Nucleus accumbens (tissue), 56 donors: ENCODE data around the gene ULK4.
"Not testable (repeated sequence)": the region's sequence is repeated elsewhere in the genome, so short reads cannot be mapped to it uniquely, and the experiment has no call there.

ENCODE experiments used
- DNase-seq, 56 donors: peaks; one replicate each; lab custom pipeline; 2025; lab: John Stamatoyannopoulos, UW

The ULK4 gene

DNA sequence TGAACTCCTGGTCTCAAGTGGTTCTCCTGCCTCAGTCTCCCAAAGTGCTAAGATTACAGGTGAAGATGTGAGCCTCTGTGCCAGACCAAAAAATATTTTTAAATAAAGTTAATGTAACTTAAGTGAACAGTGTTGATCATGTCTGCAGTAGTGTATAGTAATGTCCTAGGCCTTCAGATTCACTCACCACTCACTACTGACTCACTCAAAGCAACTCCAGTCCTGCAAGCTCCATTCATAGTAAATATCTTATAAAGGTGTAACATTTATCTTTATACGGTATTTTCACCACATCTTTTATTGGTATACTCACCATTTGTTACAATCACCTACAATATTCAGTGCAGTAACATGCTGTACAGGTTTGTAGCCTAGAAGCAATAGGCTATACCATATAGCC is 264.2 kb downstream of the ULK4 start:
- no peak for DNase-seq

DNA sequence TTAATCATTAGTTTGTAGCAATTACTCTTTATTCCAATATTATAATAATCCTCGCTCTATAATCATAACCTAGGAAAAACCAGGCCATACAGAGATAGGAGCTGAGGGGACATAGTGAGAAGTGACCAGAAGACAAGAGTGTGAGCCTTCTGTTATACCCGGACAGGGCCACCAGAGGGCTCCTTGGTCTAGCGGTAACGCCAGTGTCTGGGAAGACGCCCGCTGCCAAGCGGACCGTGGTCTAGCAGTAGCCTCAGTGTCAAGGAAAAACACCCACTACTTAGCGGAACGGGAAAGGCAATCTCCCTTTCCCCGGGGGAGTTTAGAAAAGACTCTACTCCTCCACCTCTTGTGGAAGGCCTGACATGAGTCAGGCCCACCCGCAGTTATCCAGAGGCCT is 266.1 kb downstream of the ULK4 start:
- not testable (repeated sequence) for DNase-seq

DNA sequence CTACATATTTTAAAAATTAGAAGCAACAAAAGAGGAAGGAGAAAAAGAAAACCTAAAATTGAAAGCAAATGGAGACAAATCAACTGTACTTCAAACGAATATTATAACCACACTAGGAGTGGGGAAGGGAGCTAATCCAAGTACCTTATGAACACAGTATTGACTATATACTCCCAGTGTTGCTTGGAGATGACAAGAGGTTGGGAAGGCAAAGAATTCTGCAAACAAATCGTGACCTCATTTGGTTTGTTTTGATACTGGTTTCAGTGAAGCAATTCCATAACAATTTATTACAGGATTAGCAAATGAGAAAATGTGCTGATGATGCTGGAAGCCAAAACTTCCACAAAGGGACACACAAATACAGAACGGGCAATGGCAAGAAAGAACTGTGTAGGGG is 268.1 kb downstream of the ULK4 start:
- no peak for DNase-seq

DNA sequence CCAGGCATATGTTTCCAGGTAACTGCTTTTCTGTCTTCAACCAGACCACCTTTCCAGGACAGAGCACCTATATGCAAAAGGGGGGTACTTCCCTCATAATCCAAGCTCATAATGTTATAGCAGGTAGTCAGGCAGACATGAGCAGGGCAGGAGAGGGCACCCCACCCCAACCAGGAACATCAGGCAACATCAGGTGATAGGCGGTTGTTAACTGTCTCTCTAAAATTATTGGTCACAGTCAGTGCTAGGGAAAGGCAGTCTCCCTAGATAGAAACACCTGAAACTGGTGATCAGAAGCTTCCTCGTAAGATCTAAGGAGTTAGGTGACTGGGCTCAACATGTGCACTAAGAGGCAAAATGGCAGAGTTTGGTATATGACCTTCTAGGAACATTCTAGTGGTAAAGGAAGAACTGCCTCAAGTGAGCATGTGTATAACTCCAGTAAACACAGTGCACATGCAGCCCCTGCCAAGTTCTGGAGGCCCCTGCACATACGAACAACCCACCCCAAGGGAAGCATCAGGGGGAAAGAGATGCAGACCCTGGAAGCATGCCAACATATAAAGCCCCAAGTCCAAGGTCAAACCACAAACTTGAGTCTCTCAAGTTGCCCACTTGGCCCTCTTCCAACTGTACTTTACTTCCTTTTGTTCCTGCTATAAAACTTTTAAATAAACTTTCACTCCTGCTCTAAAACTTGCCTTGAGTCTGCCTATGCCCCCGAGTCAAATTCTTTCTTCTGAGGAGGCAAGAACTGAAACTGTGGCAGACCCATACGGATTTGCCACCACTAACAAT is 270.9 kb downstream of the ULK4 start:
- no peak for DNase-seq

DNA sequence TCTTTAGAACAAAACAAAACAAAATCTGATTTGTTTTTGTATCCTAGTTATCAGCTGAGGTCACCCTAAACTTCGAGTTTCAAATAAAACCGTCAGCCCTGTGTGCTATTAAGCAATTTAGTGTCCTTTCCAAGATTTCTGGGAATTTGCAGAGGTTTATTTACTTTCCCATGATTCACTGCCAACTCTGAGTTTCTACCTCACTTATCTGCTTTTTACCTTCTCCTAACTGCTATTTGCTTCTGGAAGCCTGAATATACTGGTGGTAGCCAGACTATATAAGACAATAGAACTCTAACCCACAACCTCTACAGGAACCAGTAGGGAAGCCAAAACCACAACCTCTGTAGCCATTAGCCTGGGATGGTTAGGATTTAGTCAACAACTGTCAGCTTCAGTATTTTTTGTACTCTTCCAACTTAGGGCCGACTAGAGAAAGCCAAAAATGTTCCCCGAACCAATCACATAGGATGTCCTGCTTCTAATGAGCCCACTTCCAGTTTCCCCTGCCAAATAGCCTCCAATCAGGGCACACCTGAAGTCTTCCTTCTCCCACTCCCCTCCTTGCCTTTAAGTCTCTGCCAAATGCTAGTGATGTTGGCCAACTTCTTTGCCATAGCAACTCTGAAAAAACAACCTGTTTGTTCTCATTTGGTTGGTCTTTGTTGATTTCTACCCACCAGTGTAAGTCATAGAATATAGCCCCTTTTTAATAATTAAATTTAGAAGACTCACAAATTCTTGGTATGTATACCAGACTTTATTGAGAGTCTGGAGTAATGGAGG is 273.1 kb downstream of the ULK4 start:
- no peak for DNase-seq

DNA sequence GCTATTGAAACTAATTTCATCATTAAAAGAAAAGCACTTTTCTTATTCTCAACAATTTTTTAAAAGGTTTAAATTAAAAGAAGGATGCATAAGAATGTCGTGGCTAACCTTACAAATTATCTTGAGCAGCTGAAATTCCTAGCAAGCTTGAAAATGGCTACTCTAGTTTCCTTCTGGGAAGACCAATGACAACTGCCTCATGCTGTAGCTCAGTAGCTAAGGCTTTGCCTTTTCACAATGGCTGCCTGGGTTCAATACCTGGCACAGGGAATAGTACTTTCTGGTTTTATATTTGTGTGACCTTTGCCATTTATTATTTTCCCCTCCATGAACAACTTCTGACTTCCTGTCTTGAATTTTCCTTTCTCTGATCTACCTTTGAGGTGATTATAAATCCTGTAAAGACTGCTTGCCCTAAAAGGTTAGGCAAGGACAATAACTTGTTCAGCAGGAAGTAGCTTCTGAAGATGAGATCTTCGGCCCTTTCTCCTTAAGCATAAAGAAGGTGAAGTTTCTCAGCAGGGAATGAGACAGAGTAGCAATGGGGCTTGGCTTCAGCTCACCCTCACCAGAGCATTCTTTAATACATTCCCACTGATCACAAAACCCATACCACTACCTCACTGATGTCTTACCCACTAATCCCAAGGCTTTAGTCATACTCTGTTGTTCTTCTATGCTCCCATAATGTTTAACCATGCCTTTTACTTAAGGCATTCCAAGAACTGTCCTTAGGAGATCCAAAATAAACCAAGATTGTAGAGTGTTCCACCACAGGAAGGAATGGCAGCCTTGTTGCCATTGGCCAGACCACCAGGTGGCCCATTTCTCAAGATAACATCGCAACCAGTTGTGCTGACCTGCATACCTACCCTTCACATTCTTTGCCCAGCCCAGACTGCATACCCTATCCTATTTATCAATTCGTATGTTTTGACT is 276.8 kb downstream of the ULK4 start:
- DNase-seq: no peak

DNA sequence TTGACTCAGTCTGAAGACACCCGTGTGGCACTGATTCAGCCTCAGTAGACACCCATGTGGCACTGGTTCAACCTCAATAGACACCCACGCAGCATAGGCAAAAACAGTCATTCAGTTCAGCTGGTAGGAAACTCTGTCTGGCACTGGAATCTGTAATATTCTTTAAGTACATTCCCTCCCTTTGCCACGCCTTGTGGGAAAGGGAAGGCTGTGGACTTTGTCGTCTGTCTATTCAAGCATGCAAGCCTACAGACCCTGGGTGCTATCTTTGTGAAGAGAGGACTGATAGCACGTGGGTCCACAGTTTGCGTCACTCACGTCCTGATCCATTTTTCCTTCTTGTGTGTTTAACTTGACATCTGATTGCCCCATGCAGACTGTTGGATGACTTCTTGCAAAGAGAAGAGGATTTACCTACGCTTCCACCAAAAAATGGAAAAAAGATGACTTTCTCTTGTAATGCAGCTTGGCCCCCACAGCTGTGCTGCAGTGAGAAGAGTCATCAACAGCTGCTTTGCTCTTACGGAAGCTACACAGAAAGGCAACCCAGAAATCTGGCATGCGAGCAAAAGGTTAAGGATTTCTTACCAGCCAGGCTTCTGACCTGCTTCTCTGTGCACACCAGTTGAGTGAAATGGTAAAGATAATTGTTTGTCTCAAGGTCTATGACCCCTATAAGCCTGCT is 278.1 kb downstream of the ULK4 start:
- DNase-seq: no peak

DNA sequence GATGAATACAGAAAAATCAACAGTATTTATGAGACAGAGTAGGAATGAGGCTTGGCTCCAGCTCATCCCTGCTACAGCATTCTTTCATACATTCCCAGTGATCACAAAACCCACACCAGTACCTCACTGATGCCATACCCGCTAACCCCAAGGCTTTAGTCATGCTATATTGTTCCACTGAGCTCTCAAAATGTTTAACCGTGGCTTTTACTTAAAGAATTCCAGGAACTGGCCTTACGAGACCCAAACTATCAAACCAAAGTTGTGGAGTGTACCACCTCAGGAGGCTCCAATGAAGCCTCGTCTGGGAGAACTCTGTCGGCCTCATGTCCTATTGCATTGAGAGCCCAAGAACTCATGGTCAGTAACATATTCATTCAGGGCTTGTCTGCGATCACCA is 278.9 kb downstream of the ULK4 start:
- no peak for DNase-seq

DNA sequence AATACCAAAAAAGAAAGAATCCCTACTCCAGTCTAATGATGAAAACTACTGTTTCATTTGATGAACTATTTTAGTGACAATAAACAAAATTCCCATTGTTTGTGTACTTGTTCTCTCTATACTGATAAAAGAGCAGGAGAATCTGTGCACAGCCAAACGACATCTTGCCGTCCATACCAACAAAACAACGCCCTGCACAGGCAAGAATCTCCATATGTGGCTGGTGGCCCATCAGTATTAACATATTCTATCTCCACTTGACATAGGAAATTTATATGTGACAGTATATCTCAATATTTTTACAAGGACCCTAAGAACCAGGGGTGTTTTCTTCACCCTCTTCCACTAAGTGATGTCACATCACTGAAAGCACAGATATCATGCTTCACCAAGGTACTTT is 279.5 kb downstream of the ULK4 start:
- DNase-seq: no peak

DNA sequence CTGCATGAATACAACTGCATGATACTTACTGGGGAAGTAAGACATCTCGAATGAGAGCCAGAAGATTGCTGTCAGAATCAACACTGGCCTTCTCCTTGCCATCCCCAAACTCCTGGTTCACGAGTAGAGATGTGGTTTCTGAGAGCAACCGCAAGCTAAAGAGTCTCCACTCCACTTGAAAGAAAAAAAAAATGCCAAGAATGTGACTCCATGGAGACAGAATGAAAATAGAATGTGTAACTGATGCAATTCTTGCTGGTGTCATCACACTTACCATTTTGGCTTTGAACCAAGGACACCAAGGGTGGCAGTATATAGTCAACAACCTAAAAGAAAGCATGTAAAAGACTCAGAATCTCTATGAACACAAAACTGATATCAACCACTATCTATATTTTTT is 280.4 kb downstream of the ULK4 start:
- DNase-seq: no peak

DNA sequence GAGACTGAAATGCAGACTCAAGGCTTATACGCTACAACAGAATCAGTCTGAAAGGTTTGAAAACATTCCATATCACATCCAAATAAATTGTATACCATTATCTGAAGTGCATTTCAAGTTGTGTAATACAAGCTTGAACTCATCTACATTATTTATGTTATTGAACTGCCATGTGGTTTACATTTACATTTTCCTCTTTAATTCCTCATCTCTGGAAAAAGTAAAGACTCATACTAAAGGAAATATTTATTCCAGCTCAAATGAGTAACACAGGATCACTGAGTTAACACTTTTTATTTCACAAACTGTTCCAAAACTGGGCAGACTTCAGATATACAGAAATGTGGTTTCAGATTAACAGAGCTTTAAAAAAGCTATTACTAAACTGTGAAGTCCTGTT is 282.5 kb downstream of the ULK4 start:
- no peak for DNase-seq

DNA sequence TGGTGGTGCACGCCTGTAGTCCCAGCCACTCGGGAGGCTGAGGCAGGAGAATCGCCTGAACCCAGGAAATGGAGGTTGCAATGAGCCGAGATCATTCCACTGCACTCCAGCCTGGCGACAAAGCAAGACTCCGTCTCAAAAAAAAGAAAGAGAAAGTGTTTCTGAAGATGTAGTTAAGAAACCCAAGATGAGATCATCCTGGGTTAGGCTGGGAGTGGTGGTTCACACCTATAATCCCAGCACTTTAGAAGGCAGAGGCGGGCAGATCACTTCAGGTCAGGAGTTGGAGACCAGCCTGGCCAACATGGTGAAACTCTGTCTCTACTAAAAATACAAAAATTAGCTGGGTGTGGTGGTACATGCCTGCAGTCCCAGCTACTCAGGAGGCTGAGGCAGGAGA is 286.8 kb downstream of the ULK4 start:
- not testable (repeated sequence) for DNase-seq

DNA sequence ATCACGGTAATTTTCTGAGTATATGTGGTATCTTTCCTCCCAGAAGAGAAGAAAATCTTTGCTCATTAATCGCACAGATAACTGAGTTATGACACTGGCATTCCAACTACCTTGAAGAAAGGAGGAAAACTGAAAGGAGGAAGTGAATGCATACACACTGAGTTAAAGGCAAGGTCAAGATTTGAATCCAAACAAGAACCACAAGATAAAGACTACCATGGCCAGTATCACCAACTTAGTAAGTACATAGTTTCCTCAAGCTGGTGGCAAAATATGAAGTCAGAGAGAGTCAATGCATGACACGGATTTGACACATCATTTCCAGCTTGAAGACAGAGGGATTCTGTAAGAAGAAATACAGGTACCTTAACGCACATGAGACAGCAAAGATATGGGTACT is 287.5 kb downstream of the ULK4 start:
- DNase-seq: no peak

DNA sequence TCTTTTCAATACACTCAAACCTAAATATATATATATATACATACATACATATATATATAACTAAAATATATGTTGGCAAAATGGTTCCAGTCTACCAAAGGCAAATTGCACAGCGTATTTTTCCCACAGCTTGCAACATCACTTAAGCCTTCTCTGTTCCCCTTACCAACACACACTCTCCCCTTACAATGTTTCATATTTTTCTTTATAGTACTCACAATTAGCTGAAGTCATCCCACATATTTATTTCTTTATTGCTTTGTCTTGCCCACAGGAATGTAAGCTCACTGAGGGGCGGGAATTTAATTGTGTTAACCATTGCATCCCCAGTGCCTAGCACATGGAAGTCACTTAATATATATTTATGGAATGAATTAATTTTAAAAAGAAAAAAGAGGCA is 288.3 kb downstream of the ULK4 start:
- DNase-seq: no peak

DNA sequence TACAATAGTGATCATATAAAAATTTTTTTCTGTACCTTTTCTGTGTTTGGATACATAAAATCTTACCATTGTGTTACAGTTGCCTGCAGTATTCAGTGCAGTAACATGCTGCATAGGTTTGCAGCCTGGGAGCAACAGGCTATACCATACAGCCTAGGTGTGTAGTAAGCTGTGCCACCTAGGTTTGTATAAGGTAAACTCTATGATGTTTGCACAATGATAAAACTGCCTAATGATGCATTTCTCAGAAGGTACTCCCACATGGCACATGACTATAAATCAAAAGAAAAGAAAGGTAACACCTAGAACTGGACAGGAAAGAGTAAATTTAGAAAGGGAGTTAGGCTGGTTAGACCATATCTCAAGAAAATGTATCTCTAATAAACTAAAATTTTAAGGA is 293.5 kb downstream of the ULK4 start:
- no peak for DNase-seq

DNA sequence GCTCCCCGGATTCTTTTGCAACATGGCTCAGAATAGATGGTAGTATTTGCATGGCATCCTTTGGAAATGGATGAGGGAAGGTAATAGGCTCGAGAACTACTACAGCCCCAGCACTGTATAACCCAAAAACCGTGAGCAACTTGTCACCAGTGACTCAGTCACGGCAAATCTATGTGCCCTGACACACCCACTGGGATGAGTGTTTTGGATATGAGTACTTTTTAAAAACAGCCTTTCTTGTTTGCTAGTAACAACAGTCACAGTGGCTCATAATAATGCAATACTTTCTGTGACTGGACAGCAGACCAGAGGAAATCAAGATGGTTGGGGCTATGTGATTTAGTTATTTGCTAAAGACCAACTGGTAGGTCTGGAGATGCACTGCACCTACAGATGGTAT is 299.6 kb downstream of the ULK4 start:
- DNase-seq: no peak

DNA sequence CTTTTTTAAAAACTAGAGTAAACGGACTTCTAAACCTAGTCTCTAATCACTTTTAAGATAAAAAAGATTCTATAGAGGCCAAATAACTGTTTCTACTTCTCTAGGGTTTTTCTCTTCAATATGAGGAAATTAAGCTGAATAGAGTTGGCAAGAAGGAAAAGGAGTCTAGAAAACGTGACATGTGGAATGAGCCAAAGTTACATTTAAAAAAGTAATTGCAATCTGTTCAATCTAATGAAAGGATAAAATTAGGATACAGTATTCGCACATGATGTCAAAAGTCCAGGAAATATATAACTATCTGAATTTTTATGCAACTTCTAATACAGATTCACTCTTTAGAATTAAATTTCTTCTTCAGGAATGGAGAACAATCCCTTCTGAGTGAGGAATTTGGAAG is 300.1 kb downstream of the ULK4 start:
- DNase-seq: no peak

DNA sequence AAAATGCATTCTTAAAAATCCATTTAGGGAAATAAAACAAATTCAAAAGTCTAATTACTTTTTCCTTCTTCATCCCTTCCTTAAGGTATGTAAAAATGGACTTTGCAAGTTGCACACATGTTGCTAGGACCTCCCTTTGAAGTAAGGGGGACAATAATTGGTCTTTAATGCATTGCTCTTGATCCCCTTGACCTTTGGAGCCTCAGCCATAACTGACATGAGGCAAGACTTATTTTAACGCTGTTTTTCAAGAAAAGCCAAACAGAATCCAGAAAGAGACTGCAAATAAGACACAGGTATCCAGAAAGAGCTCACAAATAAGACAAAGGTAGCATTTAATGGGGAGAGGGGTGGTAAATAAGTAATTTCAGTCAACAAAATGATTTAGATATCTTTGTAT is 301.4 kb downstream of the ULK4 start:
- no peak for DNase-seq

DNA sequence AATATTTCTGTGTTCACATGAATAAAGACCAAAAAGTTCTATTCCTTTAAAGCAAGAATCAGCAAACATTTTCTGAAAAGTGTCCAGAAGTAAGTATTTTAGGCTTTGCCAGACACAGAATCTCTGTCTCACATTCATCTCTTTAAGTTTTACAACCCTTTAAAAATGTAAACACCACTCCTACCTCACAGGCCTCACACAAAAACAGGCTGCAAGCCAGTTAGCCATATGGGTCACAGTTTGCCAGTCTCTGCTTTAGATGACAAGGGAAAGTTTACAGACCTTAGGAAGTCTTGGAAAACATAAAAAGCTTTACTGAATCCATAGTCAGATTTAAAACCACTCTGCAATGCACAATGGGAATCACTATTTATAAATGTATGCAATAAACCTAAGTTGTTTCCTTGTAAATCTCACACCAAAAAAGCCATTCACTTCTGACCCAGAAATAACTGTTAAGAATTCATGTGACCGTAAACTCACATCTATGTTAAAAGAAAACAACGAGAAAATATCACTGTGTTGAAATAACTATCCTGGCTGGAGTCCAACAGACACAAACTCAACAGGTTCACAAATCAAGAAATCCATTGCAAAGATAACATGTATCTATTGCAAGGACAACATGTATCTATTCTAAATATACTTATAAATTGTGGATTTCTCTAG is 308.2 kb downstream of the ULK4 start:
- no peak for DNase-seq

DNA sequence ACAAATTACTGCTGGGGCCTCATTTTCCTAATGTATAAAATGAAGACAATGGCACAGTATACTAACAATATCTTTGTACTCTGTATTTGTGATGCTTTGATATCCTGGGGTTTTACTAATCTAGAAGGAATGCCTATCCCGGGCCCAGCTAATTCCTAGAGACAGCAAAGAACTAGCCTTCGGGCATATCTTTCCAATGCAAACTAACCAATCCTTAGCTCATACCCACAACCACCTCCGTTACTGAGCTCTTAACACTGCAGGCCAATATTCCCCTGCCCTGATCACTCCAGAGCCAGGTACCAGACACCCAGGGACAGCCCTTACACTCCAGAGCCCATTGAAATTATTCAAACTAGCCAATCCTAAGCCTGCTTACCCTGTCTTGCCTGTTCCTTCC is 309.0 kb downstream of the ULK4 start:
- DNase-seq: no peak
